ENCODE data around the gene GRB10.

GRCh38 chr7:50756180-50756579, 26.5 kb downstream of the GRB10 start:
- no peak for TF ChIP-seq POLR2AphosphoS5 (IDR thresholded peaks at IDR 0.05; ENCODE audit: insufficient read depth in 1 of 2, low read depth in 1 of 2)
- no peak for TF ChIP-seq POLR2A (IDR thresholded peaks at IDR 0.05)
